GM21786 (cell line): ENCODE results near the gene PLA2G4E.

Source experiments
- ATAC-seq: cut with Tn5 transposase; IDR thresholded peaks from one replicate; pipeline ENCODE4 v1.9.1; 2021; ENCODE audit not compliant: unreplicated experiment

PLA2G4E gene

DNA sequence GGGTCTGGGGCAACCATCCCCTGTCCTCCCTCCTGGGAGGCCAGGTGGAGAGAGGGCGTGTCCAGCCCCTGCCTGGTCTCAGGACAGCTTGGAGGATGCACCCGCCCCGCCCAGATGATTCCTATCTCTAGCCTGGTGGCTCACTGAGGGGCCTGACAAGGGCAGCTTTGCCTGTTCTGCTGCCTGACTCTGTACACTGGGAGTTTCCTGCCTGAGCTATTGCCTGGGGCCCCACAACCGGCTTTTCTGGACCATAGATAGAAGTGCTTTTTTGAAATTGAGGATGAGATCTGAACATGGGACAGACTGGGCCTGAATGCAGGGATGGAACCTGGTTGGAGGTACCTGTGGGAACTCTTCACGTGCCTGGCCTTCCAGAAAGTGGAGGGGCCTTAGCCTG lies 751 bp upstream of the PLA2G4E start:
- ATAC-seq, result no peak

DNA sequence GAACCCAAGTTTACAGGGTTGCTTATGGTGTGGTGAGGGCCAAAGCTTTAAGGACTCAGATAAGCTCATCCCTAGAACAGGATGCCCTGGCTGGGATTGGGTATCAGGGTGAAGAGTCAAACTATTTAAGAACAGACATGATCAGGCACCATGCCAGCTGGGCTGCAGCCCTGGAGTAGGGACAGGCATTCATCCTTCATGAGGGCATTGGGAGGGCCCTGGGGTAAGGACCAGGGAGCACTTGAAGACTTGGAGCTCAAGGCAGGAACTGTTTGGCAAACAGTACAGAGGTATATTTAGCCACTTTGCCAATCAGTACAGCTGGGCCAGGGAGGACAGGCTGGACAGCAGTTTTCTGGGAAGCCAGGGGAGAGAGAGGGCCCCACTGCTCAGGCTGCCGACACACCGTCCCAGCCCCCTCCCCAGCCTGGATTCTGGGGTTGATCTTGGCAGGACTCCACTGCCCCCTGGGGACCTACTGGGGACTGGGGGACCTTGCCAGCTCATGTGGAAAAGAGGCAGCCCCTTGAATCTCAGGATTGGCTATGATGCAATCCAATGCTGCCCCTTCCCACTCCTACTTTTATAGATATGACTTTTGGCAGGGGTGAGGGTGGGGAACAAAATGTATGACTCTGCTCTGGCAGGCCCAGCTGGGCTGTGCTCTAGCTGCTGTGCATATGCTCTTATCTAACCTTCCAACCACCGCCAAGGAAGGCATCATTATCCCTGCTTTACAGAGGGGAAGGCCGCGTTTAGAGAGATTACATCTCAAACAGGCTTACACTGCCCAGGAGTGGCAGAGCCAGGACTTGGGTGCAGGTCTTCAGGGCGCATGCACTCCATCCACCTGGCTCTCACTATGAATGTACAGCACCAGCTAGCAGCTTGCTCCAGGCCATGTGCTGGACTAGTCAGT lies 2.3 kb downstream of the PLA2G4E start:
- ATAC-seq, result no peak

GRCh38 chr15:42016971-42017370 lies 3.9 kb downstream of the PLA2G4E start:
- no peak for ATAC-seq

GRCh38 chr15:42014406-42014805 lies 6.4 kb downstream of the PLA2G4E start:
- no peak for ATAC-seq

DNA sequence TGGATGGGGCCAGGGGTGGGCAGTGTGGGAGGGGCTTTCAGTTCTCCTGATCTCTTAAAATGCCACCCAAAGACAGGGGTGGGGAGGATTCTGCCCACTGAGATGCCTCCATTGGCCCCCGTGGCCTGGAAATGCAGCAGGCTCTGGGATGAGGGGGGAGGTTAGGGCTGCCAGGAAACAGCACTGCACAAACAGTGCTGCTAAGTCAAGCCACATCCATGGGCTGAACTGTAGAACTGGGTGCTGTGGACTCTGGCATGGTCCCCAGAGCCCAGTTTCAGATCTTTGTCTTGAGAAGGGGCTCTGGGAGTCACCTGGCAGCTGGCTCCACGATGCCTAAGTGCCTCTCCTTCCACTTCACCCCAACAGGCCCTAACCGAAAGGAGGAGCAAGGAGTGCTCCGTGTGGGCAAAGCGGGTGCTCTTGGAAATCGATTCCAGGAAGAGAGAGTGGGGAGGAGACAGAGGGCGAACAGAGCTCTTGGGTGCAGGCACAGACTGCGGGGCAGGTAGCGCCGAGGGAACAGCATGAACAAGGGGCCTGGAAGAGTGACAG lies 7.8 kb downstream of the PLA2G4E start:
- no peak for ATAC-seq

DNA sequence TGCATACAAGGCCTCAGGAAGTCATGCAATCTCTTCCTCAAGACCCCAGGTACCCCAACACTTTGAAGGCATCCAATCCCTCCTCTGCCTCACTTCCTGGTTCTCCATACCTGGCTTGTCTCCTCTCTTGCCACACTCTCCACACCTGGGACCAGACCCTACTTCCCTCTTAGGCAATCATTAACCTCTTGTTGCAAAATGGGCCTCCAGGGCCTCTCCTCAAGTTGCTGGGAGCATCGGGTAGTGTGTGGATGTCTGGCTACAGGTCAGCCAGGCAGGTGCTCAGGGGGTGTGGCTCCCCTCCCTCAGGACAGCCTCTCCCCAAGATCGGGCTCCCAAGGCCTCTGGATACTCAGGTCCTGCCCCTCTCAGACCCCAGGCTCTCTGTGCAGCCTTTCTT lies 8.6 kb downstream of the PLA2G4E start:
- ATAC-seq, result no peak

GRCh38 chr15:42011074-42011473 lies 9.8 kb downstream of the PLA2G4E start:
- no peak for ATAC-seq

DNA sequence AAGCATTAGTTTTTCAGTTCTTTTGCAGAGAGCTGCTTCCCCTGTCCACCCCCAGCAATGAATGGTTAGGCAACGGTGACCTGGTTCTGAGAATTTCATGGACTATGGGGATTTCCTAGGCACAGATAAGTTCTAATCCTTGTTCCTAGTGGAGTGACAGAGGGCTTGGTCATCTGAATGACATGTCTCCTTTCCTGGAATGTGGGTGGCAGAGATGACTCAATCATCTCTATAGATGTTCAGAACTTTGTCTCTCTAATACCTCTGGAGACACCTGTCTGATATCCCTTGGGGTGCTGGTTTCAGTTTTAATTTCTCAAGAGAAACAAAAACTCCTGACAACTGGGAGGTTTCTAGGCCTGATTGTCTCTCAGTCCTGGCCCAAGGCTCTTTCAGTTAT lies 10.4 kb downstream of the PLA2G4E start:
- ATAC-seq, result peak; percentile 74

GRCh38 chr15:42009474-42009873 lies 11.4 kb downstream of the PLA2G4E start:
- ATAC-seq, result no peak

DNA sequence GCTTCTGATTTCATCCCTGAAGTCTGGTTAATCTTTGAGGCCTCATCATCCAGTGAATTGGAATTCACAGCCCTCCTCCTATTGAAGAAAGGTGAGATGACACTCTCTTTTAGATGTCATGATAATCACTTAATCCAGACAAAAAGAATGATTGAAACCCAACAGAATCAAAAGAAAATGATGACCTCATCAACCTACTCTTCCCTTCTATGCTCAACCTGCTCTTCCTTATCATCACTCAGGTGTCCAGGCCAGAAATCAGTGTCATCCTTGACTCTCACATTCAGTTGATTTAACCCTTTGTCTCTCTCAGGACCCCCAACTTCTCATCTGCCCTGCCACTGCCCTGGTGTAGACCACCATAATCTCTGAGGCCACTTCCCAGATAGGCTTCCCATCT lies 11.8 kb downstream of the PLA2G4E start:
- ATAC-seq, result no peak

DNA sequence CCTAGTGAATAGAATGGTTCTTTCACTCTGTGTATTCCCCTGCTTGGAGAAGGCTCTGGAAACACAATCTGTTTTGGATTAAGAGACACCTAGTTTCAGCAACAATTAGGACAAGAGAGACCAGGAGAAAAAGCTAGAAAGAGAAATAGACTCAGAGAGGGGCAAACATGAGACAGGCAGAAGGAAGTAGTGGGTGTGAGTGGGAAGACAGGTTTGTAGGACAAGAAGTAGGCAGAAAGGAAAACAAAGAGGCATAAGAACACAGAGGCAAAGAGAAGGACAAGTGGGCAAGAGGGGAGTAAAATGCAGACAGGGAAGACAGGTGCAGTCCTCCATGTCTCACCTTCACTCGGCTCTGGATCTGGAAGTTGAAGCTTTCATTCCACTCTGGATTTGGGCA lies 13.5 kb downstream of the PLA2G4E start:
- no peak for ATAC-seq

GRCh38 chr15:42002333-42002732 lies 18.5 kb downstream of the PLA2G4E start:
- ATAC-seq, result no peak

GRCh38 chr15:42001236-42001635 lies 19.6 kb downstream of the PLA2G4E start:
- no peak for ATAC-seq

- ATAC-seq, result no peak
Observed at GRCh38 chr15:41999290-42000285, 21.3 kb downstream of the PLA2G4E start.

GRCh38 chr15:41997845-41998244 lies 23.0 kb downstream of the PLA2G4E start:
- ATAC-seq, result no peak

DNA sequence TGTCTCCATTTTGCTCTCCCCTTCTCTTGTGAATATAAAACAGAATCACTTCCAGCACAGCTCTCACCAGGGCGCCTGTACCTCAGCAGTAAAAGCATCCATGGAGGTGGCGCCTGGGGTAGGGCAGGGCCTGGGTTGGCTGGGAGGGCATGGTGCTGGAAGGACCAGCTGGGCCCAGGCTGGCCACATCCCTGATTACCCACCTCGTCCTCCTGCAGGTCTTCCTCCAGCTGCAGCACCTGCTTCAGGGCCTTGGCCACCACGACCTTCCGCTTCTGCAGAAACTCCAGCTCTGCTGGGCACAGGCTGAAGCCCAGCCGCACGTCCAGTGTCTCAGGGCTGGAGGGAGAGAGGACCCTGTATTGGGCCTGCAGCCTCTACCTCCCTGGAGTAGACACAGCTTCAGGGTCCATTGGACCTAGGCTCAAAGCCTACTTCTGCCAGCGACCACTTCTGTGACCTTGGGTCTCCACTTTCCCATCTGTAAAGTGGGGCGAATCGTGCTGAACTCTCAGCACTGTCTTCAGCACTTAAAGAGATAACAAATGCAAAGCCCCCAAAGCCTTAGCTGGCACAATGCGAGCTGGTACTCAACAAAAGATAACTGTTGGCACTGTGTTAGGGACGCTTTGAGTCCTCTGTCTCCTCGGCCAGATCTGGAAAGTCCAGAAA lies 23.8 kb downstream of the PLA2G4E start:
- ATAC-seq, result no peak

DNA sequence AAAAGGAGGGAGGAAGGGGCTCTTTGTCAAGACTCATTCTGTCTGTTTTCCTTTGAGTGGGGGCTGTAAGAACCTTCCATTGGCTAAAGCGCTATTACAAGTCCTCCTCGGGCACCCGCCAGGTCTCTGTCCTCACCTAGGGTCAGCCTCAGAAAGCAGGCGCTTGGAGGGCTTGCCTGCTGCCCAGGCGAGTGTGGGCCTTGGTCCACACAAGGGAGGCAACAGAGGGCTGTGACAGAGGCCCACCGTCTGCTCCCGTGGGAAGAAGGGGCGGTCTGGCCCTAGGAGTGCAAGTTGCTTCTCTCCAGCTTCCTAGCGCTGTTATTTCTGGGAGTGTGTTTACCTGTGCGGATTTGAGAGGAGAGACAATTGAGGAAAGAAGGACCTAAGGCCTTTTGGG lies 24.5 kb downstream of the PLA2G4E start:
- ATAC-seq, result no peak

GRCh38 chr15:41995476-41995855 lies 25.4 kb downstream of the PLA2G4E start:
- ATAC-seq, result no peak

DNA sequence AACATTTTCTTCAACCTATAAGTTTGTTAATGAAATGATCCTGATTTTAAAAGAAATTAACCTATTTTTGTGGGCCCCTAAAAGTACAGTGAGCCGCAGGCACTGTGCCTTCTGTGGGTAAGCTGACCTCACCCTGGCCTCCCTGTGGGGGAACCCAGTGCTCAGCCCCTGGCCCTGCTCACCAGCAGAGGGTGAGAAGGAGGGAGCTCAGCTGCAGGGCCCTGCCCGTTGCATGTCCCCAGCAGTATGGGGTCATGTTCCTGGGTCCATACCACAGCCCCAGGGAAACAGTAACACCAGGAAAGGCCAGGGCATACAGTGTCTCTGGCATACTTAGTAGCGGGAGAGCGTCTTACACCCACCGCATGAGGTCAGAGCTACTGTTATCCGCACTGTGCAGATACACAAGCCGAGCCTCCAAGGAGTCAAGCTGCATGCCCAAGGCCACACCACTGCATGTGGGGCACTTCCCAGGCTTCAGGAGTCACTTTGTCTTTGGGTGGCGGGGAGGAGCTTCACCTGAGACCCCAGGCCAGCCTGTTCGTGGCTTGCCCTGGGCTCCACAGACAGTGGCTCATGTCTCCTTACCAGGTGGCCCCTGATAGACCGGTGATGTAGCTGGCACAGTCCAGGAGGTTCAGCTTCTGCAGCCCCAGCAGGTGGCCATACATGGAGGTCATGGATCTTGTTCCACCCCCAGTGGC lies 25.9 kb downstream of the PLA2G4E start:
- no peak for ATAC-seq

- ATAC-seq, result no peak
Observed at GRCh38 chr15:41994171-41994650, 26.6 kb downstream of the PLA2G4E start.
